IMR-90 (cell line): ENCODE results near the gene COLGALT1.

Source experiments
- CEBPB ChIP-seq: IDR thresholded peaks from 2 replicates; pipeline ENCODE4 v1.6.1; 2012; ENCODE audit warnings: low read depth, low read length, improper control_type of control experiment
- CTCF ChIP-seq: conservative IDR thresholded peaks from 2 replicates; pipeline ENCODE4 v1.5.1; 2012; ENCODE audit warnings: mild to moderate bottlenecking, low read depth, low read length, improper control_type of control experiment
- MXI1 ChIP-seq: IDR thresholded peaks from 2 replicates; pipeline ENCODE4 v1.6.1; 2012; ENCODE audit warnings: low read depth, mild to moderate bottlenecking, low read length, moderate library complexity, borderline replicate concordance
- POLR2A ChIP-seq: IDR thresholded peaks from 2 replicates; pipeline ENCODE4 v1.6.1; 2012; ENCODE audit warnings: mild to moderate bottlenecking, low read depth, low read length
- SMC3 ChIP-seq: fragments of 150-350 bp; IDR thresholded peaks from 2 replicates; pipeline ENCODE4 v1.6.1; 2016; ENCODE audit warnings: low read depth, mild to moderate bottlenecking, antibody characterized with exemption, low read length, moderate library complexity

- TF ChIP-seq MXI1, result no peak
- TF ChIP-seq POLR2A, result no peak
- no peak for TF ChIP-seq CTCF
- no peak for TF ChIP-seq SMC3
- no peak for TF ChIP-seq CEBPB
These were observed 24.3 kb downstream of the COLGALT1 start for GRCh38 chr19:17579661-17580244.
